Right atrium auricular region (tissue), 2 donors: ENCODE measurements around the gene C16orf87. TPM values are rescaled to one million over a fixed set of nuclear protein-coding genes. Genes with fewer than 3 reads are reported as not detected.

Experiments used
- DNase-seq: peaks from one replicate; pipeline ENCODE4 v3.0.0-alpha.2; 2019; ENCODE audit warnings: low spot score
- H3K27ac ChIP-seq, 2 donors: fragments of 200-600 bp; sonication (generic); 1 replicate in 1 of 2; 2 replicates in 1 of 2; pipeline ENCODE4 v1.5.1; 2016 to 2019
- H3K27me3 ChIP-seq, 2 donors: fragments of 200-600 bp; sonication (generic); one replicate each; pipeline versions ENCODE4 v1.5.1 to v1.6.0; 2017 to 2019
- H3K36me3 ChIP-seq: fragments of 200-600 bp; sonication (generic); one replicate; pipeline ENCODE4 v1.5.1; 2016
- H3K4me1 ChIP-seq, 2 donors: fragments of 200-600 bp; sonication (generic); one replicate each; pipeline versions ENCODE4 v1.5.1 to v1.6.0; 2017 to 2019
- H3K4me3 ChIP-seq, 2 donors: fragments of 200-600 bp; sonication (generic); 1 replicate in 1 of 2; 2 replicates in 1 of 2; pipeline ENCODE4 v1.5.1; 2017 to 2019; ENCODE audit warnings: mild to moderate bottlenecking in 1 of 2, moderate library complexity in 1 of 2
- H3K9me3 ChIP-seq, 2 donors: fragments of 200-600 bp; sonication (generic); one replicate each; pipeline ENCODE4 v1.5.1; 2019
- CTCF ChIP-seq, 2 donors: fragments of 200-600 bp; sonication (generic); IDR thresholded peaks; one replicate each; pipeline ENCODE4 v1.5.1; 2019; ENCODE audit warnings: antibody characterized with exemption in 2 of 2
- total RNA-seq, 2 donors: library from RNA; depleted of rRNA; stranded (reverse); fragments of >200 nt; gene quantifications; one replicate each; pipeline ENCODE4 v1.1.0, GENCODE V29; 2016

Gene C16orf87
- total RNA-seq, 2 donors from 2014 or later: 12.0 to 14.1 TPM

GRCh38 chr16:46747777-46748651 is 83.0 kb downstream of the C16orf87 start, which contains the start of gene MYLK3:
Gene MYLK3 (minus strand): TSS chr16:46748344. CDS start chr16:46748193, 151 bp downstream.
- TF ChIP-seq CTCF (IDR thresholded peaks at IDR 0.05): no peak

DNA sequence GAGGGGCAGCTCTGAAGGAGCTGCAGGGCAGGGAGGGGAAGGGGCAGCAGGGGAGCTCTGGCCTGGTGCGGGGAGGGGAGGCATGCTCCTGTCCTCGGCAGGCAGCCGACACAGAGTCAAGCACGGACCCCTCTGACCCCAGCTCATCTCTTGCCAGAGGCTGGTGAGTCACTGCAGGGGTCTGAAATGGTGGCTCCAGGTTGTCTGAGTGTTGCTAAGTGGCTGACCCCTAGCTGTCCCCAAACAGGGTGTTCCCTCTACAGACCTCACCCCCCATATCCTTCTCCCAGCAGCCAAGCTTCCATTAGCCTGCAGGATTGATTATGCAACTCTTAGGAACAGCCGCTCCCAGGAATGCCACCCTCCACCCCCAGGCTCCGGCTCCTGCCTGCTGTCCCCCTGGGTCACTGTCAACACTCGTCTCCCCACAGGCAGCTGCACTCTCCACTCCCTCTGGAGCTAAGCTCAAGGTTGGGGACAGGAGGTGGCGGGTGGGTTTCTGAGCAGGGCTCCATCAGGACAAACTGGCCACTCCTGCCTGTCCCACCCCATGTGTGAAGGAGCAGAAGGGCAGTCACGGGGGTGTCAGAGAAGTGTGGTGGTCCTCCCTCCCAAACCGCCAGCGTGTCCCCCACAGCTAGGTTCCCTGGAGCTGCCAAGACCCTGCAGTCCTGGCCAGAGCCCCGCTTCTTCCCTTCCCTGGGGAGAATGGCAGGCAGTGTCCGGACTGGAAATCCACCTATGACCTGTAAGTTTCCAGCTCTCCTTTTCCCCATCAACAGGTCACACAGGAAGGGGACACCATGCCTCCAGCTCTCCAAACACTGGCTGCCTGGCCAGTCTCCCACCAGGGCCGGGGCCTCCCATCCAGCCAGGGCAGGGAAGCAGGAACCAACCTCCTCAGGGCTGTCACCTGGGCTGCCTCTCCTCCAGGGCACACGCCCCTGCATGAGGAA is 83.9 kb downstream of the C16orf87 start:
- H3K4me1 ChIP-seq: peaks cover 0 to 40% of the 10 kb centered on the region in 2 donors
- DNase-seq: no peak

More at GRCh38 chr16:46747777-46748651, 83.0 kb downstream of the C16orf87 start, which contains the start of gene MYLK3:
- peak within 1 kb of the TSS; percentile 50 to 60 for H3K4me3 ChIP-seq
- H3K27me3 ChIP-seq: no peaks in the 10 kb centered on the region
- H3K9me3 ChIP-seq: no peaks in the 10 kb centered on the region
- no peak for DNase-seq
- peaks cover 3% of the 10 kb centered on the region for H3K36me3 ChIP-seq
- H3K4me1 ChIP-seq: peaks cover 0 to 34% of the 10 kb centered on the region in 2 donors
- peak within 1 kb of the TSS; percentile 86 to 95 for H3K27ac ChIP-seq

More for the DNA sequence above, 83.9 kb downstream of the C16orf87 start:
- H3K9me3 ChIP-seq: no peaks in the 10 kb centered on the region
- H3K27me3 ChIP-seq: no peaks in the 10 kb centered on the region
- H3K36me3 ChIP-seq: peaks cover 3% of the 10 kb centered on the region
- no peak for TF ChIP-seq CTCF (IDR thresholded peaks at IDR 0.05)
- H3K4me3 ChIP-seq: peak overlapping the region; percentile 50 to 60
- H3K27ac ChIP-seq: peak overlapping the region; percentile 86 to 95

Other genes with a start within 250 kb of the C16orf87 start
- gene SHCBP1, start 209.8 kb downstream of the C16orf87 start, total RNA-seq: under 1 TPM; 0.37 to 0.47 TPM
- 10 to 100 TPM; 43.3 to 60.5 TPM for gene VPS35, start 142.0 kb downstream of the C16orf87 start, total RNA-seq
- gene ORC6, start 141.5 kb downstream of the C16orf87 start, total RNA-seq: 1 to 10 TPM; 1.8 to 2.6 TPM
- gene MYLK3, start 82.8 kb downstream of the C16orf87 start, total RNA-seq: 100 to 1,000 TPM; 275 to 456 TPM
- 10 to 100 TPM in 1 of 2 donors, 1 to 10 TPM in 1; 3.7 to 12.1 TPM for gene GPT2, start 53.2 kb upstream of the C16orf87 start, total RNA-seq
- 10 to 100 TPM; 50.6 to 74.0 TPM for gene DNAJA2, start 142.5 kb upstream of the C16orf87 start, total RNA-seq